K562 (cell line): Measurements from ENCODE around the gene DROSHA. TPM values are rescaled to one million over a fixed set of nuclear protein-coding genes. Genes with fewer than 3 reads are reported as not detected.

Experiments
- ATAC-seq: fragments of 200-7000 bp; cut with Tn5 transposase; 3 replicates; pipeline ENCODE4 v1.9.1; 2020; ENCODE audit warnings: moderate library complexity
- BruUV-seq: library from RNA; stranded (reverse); fragments of 400-500 nt; replicated peaks from 2 replicates; lab custom pipeline; 2021; lab: Mats Ljungman, UMichigan
- CTCF ChIA-PET: fragments of 300-600 bp; formaldehyde crosslinking; extraction: SDS; loops from one replicate; lab custom pipeline; 2021; ENCODE audit warnings: low intra/inter-chr PET ratio; lab: Yijun Ruan, JAX
- POLR2A ChIA-PET: fragments of 300-600, 350-650 bp; sonication (Branson Sonifier 250); formaldehyde crosslinking; extraction: SDS; loops from one replicate; lab custom pipeline; 2021; ENCODE audit warnings: antibody characterized with exemption, inconsistent platforms; lab: Yijun Ruan, JAX
- DNase-seq, 4 experiments: peaks; one replicate each; pipeline versions ENCODE4 v3.0.0 to v3.0.0-alpha.2; 2011 to 2018; ENCODE audit warnings: low spot score in 3 of 4, mixed read lengths in 3 of 4; ENCODE audit errors: extremely low read depth in 1 of 4
- FAIRE-seq: peaks from 2 replicates; lab custom pipeline; 2011; peaks lifted over from hg19 to GRCh38; lab: Jason Lieb, UNC
- H2AFZ ChIP-seq: 2 replicates; pipeline ENCODE4 v1.6.0; 2011; ENCODE audit warnings: low read depth, low read length, control low read depth, inconsistent platforms
- H3K27ac ChIP-seq: fragments of 200-600 bp; 3 replicates; pipeline ENCODE4 v1.8.0; 2011; ENCODE audit warnings: low read depth, mild to moderate bottlenecking, control low read depth, inconsistent platforms, low read length, moderate library complexity, mixed read lengths; ENCODE audit errors: extremely low read depth
- H3K27me3 ChIP-seq, 2 experiments: fragments of 300-600 bp in 1 of 2; 2 replicates in 1 of 2; 3 replicates in 1 of 2; pipeline versions ENCODE4 v1.6.0 to v1.8.0; 2011; ENCODE audit warnings: inconsistent platforms in 2 of 2, low read length in 2 of 2, mild to moderate bottlenecking in 1 of 2, mixed read lengths in 1 of 2, moderate library complexity in 1 of 2; ENCODE audit not compliant: control insufficient read depth in 2 of 2, insufficient read depth in 2 of 2
- H3K36me3 ChIP-seq: fragments of 300-600 bp; 3 replicates; pipeline ENCODE4 v1.8.0; 2011; ENCODE audit warnings: mild to moderate bottlenecking, low read length, inconsistent platforms; ENCODE audit not compliant: control insufficient read depth, insufficient read depth
- H3K4me1 ChIP-seq, 2 experiments: fragments of 200-600 bp in 1 of 2; replicated peaks in 1 of 2; 2 replicates in 1 of 2; 3 replicates in 1 of 2; pipeline versions ENCODE4 v1.5.1 to v1.8.0; 2011; ENCODE audit warnings: inconsistent platforms in 2 of 2, low read length in 2 of 2, mild to moderate bottlenecking in 1 of 2, mixed read lengths in 1 of 2, moderate library complexity in 1 of 2; ENCODE audit not compliant: control insufficient read depth in 2 of 2, insufficient read depth in 2 of 2
- H3K4me2 ChIP-seq: 2 replicates; pipeline ENCODE4 v1.6.1; 2011; ENCODE audit warnings: low read length, control low read depth, inconsistent platforms, mixed read lengths; ENCODE audit not compliant: insufficient read depth
- H3K4me3 ChIP-seq: fragments of 200-600 bp; sonication (generic), shearing (Covaris generic); 2 replicates; pipeline ENCODE4 v1.5.1; 2016; ENCODE audit warnings: control low read depth, inconsistent platforms
- H3K79me2 ChIP-seq: fragments of 200-600 bp; 3 replicates; pipeline ENCODE4 v1.8.0; 2011; ENCODE audit warnings: low read length, inconsistent platforms; ENCODE audit not compliant: control insufficient read depth, insufficient read depth
- H3K9ac ChIP-seq, 2 experiments: 2 replicates each; pipeline versions ENCODE4 v1.6.0 to v1.6.1; 2011; ENCODE audit warnings: low read depth in 2 of 2, low read length in 2 of 2, control low read depth in 1 of 2, inconsistent platforms in 1 of 2, mild to moderate bottlenecking in 1 of 2, mixed read lengths in 1 of 2; ENCODE audit not compliant: insufficient read depth in 1 of 2
- H3K9me1 ChIP-seq: one replicate; pipeline ENCODE4 v1.6.0; 2011; ENCODE audit warnings: inconsistent platforms, mild to moderate bottlenecking, low read length, moderate library complexity; ENCODE audit not compliant: control insufficient read depth, insufficient read depth
- H3K9me3 ChIP-seq: replicated peaks from 2 replicates; pipeline ENCODE4 v1.5.1; 2011; ENCODE audit warnings: low read depth, low read length, inconsistent platforms; ENCODE audit not compliant: control insufficient read depth, insufficient read depth
- H4K20me1 ChIP-seq: replicated peaks from 2 replicates; pipeline ENCODE4 v1.6.1; 2011; ENCODE audit warnings: low read length, inconsistent platforms, mixed read lengths; ENCODE audit not compliant: control insufficient read depth, insufficient read depth
- BMI1 ChIP-seq: fragments of 150-350 bp; IDR thresholded peaks from 2 replicates; pipeline ENCODE4 v1.6.1; 2014; ENCODE audit warnings: low read length
- CAMTA2 ChIP-seq: fragments of 250-450 bp; sonication (Bioruptor Pico); conservative IDR thresholded peaks from 2 replicates; pipeline ENCODE4 v1.5.1; 2022
- HMGN3 ChIP-seq: IDR thresholded peaks from 2 replicates; pipeline ENCODE4 v1.6.1; 2011; ENCODE audit warnings: borderline replicate concordance, low read depth, mild to moderate bottlenecking, mixed read lengths, low read length; ENCODE audit not compliant: insufficient read length; ENCODE audit errors: extremely low read depth
- HNRNPUL1 ChIP-seq: fragments of 200-400 bp; formaldehyde crosslinking; IDR thresholded peaks from 2 replicates; pipeline ENCODE4 v1.6.1; 2017; ENCODE audit warnings: low read length
- MIER1 ChIP-seq: fragments of 450-650 bp; IDR thresholded peaks from 2 replicates; pipeline ENCODE4 v1.6.1; 2016; ENCODE audit warnings: antibody characterized with exemption, mild to moderate bottlenecking, low read depth
- NR1H2 ChIP-seq: sonication (generic); formaldehyde crosslinking; IDR thresholded peaks from 2 replicates; pipeline ENCODE4 v1.4.0; 2020; ENCODE audit warnings: mild to moderate bottlenecking, missing genetic modification reagents
- PHB ChIP-seq: fragments of 250-450 bp; sonication (Bioruptor Pico); IDR thresholded peaks from 2 replicates; pipeline ENCODE4 v1.5.0; 2021
- TFAM ChIP-seq: fragments of 250-450 bp; sonication (Bioruptor Pico); conservative IDR thresholded peaks from 2 replicates; pipeline ENCODE4 v1.5.0; 2021; ENCODE audit warnings: mild to moderate bottlenecking, moderate library complexity
- ZBED1 ChIP-seq: IDR thresholded peaks from 2 replicates; pipeline ENCODE4 v1.6.1; 2014
- ZNF12 ChIP-seq: sonication (generic); formaldehyde crosslinking; IDR thresholded peaks from 2 replicates; pipeline ENCODE4 v1.4.0; 2020; ENCODE audit warnings: mild to moderate bottlenecking, missing genetic modification reagents
- ZNF197 ChIP-seq: fragments of 200-800 bp; sonication (Bioruptor generic); IDR thresholded peaks from 2 replicates; pipeline ENCODE4 v1.6.1; 2016; ENCODE audit warnings: low read depth, missing genetic modification characterization, missing compliant biosample characterization
- ZNF316 ChIP-seq: fragments of 450-650 bp; IDR thresholded peaks from 2 replicates; pipeline ENCODE4 v1.6.1; 2016
- ZNF41 ChIP-seq: fragments of 250-450 bp; sonication (Bioruptor Pico); conservative IDR thresholded peaks from 2 replicates; pipeline ENCODE4 v1.4.0; 2020; ENCODE audit warnings: mild to moderate bottlenecking
- ZNF76 ChIP-seq: fragments of 250-450 bp; sonication (Bioruptor Pico); IDR thresholded peaks from 2 replicates; pipeline ENCODE4 v1.4.0; 2020; ENCODE audit warnings: mild to moderate bottlenecking, moderate library complexity, borderline replicate concordance
- WGBS: fragments of 100-300 bp; shearing (Covaris generic); methylation state at CpG from one replicate; pipeline ENCODE4 v1.1.6; 2016; ENCODE audit warnings: low coverage, mixed read lengths; ENCODE audit not compliant: insufficient coverage; ENCODE audit errors: missing lambda C conversion rate; 5-methylcytosine and 5-hydroxymethylcytosine counted together
- in situ Hi-C: fragments of 300-500 bp; cut with MboI; formaldehyde crosslinking; loops from 4 replicates; pipeline ENCODE4 v1.15.0; 2018; ENCODE audit warnings: inconsistent platforms, mixed read lengths
- intact Hi-C: fragments of 100-400 bp; cut with micrococcal nuclease; formaldehyde crosslinking; loops from 2 replicates; pipeline ENCODE4 v1.14.2; 2022
- polyA plus RNA-seq, 8 experiments: library from polyadenylated mRNA; depleted of rRNA in 4 of 8; stranded (reverse) in 5 of 8; unstranded in 3 of 8; fragments of >200 nt; fragmentation: Nextera tagmentation in 2 of 8; fragmentation: Illumina TruSeq in 1 of 8; extraction: Ambion mirVana in 2 of 8; extraction: Trizol in 1 of 8; gene quantifications; 2 replicates each; pipeline versions ENCODE4 v1.2.1 to v1.2.3, GENCODE V29; 2011 to 2014; ENCODE audit warnings: inconsistent platforms in 1 of 8, missing spikeins in 1 of 8
- total RNA-seq, 7 experiments: library from RNA; depleted of rRNA in 6 of 7; stranded (reverse); fragments of >200 nt in 6 of 7; fragmentation: Illumina TruSeq in 2 of 7; extraction: Trizol in 2 of 7; gene quantifications; 2 replicates each; pipeline versions ENCODE4 v1.2.1 to v1.2.3, GENCODE V29; 2011 to 2021; ENCODE audit warnings: low replicate concordance in 1 of 7
- TF ChIP-seq, protein P1 (sequence below): fragments of 200-400 bp; formaldehyde crosslinking; IDR thresholded peaks from 2 replicates; pipeline ENCODE4 v1.6.1; 2017; ENCODE audit warnings: mild to moderate bottlenecking, low read depth, low read length, moderate library complexity
- TF ChIP-seq, protein P2 (sequence below): sonication (generic); formaldehyde crosslinking; IDR thresholded peaks from 2 replicates; pipeline ENCODE4 v1.8.0; 2022; ENCODE audit warnings: mild to moderate bottlenecking, low read depth, missing genetic modification reagents
- TF ChIP-seq, protein P3 (sequence below): fragments of 250-450 bp; sonication (Bioruptor Pico); IDR thresholded peaks from 2 replicates; pipeline ENCODE4 v1.8.0; 2021; ENCODE audit warnings: borderline replicate concordance, mild to moderate bottlenecking, moderate library complexity; ENCODE audit not compliant: poor library complexity, severe bottlenecking

DROSHA gene
- total and polyA plus RNA-seq, 9 of the 15 experiments (the other 6 are each of a cell fraction or from before 2014, with no cell fraction given), result 52.5 to 109 (median 68.9) TPM

DNA sequence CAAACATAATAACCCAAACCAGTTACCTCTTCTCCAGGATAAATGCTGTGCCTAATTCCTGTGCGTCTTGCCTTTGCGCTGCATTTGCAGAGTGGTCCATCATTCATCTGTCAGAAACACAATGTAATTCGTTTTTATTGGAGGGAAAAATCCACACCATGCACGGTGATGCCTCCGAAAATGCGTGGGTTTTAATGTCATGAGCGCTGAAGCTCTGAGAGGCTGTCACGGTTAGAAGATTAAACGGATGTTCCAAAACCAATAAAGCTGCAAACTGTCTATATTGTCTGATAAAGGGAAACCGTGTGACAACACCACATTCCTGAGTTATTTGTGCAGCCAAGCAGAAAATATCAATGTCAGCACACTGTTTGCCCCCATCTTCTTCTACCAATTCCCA lies 27.4 kb downstream of the DROSHA start (continued):
- TF ChIP-seq, protein P1, sequence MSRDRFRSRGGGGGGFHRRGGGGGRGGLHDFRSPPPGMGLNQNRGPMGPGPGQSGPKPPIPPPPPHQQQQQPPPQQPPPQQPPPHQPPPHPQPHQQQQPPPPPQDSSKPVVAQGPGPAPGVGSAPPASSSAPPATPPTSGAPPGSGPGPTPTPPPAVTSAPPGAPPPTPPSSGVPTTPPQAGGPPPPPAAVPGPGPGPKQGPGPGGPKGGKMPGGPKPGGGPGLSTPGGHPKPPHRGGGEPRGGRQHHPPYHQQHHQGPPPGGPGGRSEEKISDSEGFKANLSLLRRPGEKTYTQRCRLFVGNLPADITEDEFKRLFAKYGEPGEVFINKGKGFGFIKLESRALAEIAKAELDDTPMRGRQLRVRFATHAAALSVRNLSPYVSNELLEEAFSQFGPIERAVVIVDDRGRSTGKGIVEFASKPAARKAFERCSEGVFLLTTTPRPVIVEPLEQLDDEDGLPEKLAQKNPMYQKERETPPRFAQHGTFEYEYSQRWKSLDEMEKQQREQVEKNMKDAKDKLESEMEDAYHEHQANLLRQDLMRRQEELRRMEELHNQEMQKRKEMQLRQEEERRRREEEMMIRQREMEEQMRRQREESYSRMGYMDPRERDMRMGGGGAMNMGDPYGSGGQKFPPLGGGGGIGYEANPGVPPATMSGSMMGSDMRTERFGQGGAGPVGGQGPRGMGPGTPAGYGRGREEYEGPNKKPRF, result no peak
- no peak for TF ChIP-seq ZNF12 (CRISPR knock-in tag)

DNA sequence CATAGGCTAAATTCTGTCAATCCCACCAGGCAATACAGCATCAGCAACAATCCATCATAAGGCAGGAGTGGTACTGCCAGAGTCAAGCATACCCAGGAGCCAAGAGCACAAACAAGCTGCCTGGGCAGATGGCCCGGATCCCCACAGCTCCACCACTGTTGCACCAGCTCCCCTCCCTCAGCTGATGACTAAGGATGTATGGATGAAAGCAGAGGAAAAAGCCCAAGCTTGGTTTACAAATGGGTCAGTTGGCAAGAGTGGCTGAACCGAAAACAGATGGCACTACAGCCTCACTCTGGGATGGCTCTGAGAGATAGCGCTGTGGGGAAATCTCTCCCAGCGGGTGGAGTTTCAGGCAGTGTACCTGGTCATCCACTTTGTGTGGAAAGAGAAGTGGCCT lies 29.4 kb downstream of the DROSHA start:
- no peaks in the 10 kb centered on the region for H3K27me3 ChIP-seq
- no peaks in the 10 kb centered on the region for H3K79me2 ChIP-seq
- ChIA-PET CTCF (no interaction called here), POLR2A (no interaction called here)
- TF ChIP-seq ZBED1 (no peak), MIER1 (no peak), ZNF76 (CRISPR knock-in tag) (no peak), ZNF197 (no peak), PHB (CRISPR knock-in tag) (no peak), HMGN3 (no peak), TFAM (CRISPR knock-in tag) (no peak), ZNF41 (no peak), HNRNPUL1 (no peak), BMI1 (no peak), CAMTA2 (CRISPR knock-in tag) (no peak), ZNF316 (no peak), NR1H2 (CRISPR knock-in tag) (no peak)
- TF ChIP-seq, protein P2, sequence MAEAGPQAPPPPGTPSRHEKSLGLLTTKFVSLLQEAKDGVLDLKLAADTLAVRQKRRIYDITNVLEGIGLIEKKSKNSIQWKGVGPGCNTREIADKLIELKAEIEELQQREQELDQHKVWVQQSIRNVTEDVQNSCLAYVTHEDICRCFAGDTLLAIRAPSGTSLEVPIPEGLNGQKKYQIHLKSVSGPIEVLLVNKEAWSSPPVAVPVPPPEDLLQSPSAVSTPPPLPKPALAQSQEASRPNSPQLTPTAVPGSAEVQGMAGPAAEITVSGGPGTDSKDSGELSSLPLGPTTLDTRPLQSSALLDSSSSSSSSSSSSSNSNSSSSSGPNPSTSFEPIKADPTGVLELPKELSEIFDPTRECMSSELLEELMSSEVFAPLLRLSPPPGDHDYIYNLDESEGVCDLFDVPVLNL (CRISPR knock-in tag), result no peak
- TF ChIP-seq, protein P3, sequence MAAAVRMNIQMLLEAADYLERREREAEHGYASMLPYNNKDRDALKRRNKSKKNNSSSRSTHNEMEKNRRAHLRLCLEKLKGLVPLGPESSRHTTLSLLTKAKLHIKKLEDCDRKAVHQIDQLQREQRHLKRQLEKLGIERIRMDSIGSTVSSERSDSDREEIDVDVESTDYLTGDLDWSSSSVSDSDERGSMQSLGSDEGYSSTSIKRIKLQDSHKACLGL (CRISPR knock-in tag), result no peak
- no peak overlapping the region for H3K27ac ChIP-seq
- ATAC-seq (no peak), DNase-seq (no peak), FAIRE-seq (no peak)
- H3K36me3 ChIP-seq, result peaks cover 95% of the 10 kb centered on the region
- H4K20me1 ChIP-seq, result no peaks in the 10 kb centered on the region
- H3K4me2 ChIP-seq, result no peak overlapping the region
- 0 out of 4 replicates have a peak overlapping the region, but pooled peaks of 1 of the 2 experiments have one; percentile 27 for H3K9ac ChIP-seq
- H3K4me1 ChIP-seq, result no peaks in the 10 kb centered on the region
- in situ Hi-C loops (no loop called here), intact Hi-C loops (no loop called here)
- WGBS, result 98% methylated on average over 4 of the region's 4 CpGs
- no peaks in the 10 kb centered on the region for H3K9me3 ChIP-seq
- BruUV-seq, result no TSS peak
- no peaks in the 10 kb centered on the region for H3K9me1 ChIP-seq
- no peak overlapping the region for H2AFZ ChIP-seq
- no peak overlapping the region for H3K4me3 ChIP-seq
